CD4-positive, alpha-beta T cell treated with Interleukin-17A for 4 hours (primary cell): ENCODE results near the gene EDEM2.
"Not testable (repeated sequence)": the region's sequence is repeated elsewhere in the genome, so short reads cannot be mapped to it uniquely, and the experiment has no call there.

Experiments used
- DNase-seq: peaks from one replicate; pipeline ENCODE4 v3.0.0-alpha.2; 2020; ENCODE audit warnings: mixed read lengths

Gene EDEM2

GRCh38 chr20:35085477-35086225, 61.5 kb downstream of the EDEM2 start:
- DNase-seq, result no peak

GRCh38 chr20:35084998-35085397, 62.1 kb downstream of the EDEM2 start:
- no peak for DNase-seq

GRCh38 chr20:35080348-35080642, 66.8 kb downstream of the EDEM2 start:
- DNase-seq, result not testable (repeated sequence)

GRCh38 chr20:35079472-35080347, 67.4 kb downstream of the EDEM2 start:
- DNase-seq, result no peak

GRCh38 chr20:35077872-35078271, 69.3 kb downstream of the EDEM2 start:
- DNase-seq, result no peak

GRCh38 chr20:35077341-35077740, 69.8 kb downstream of the EDEM2 start:
- no peak for DNase-seq

GRCh38 chr20:35071436-35072153, 75.5 kb downstream of the EDEM2 start:
- not testable (repeated sequence) for DNase-seq

- no peak for DNase-seq
Observed at GRCh38 chr20:35066194-35066593, 80.9 kb downstream of the EDEM2 start.
